ENCODE measurements around the gene NBEA. TPM values are rescaled to one million over a fixed set of nuclear protein-coding genes. Genes with fewer than 3 reads are reported as not detected.
A peak's percentile ranks its signal among the peaks of the same experiment; 100 is the strongest.

NBEA gene
- total RNA-seq, 4 donors from 2014 or later = 1.4 to 14.9 (median 4.1) TPM

DNA sequence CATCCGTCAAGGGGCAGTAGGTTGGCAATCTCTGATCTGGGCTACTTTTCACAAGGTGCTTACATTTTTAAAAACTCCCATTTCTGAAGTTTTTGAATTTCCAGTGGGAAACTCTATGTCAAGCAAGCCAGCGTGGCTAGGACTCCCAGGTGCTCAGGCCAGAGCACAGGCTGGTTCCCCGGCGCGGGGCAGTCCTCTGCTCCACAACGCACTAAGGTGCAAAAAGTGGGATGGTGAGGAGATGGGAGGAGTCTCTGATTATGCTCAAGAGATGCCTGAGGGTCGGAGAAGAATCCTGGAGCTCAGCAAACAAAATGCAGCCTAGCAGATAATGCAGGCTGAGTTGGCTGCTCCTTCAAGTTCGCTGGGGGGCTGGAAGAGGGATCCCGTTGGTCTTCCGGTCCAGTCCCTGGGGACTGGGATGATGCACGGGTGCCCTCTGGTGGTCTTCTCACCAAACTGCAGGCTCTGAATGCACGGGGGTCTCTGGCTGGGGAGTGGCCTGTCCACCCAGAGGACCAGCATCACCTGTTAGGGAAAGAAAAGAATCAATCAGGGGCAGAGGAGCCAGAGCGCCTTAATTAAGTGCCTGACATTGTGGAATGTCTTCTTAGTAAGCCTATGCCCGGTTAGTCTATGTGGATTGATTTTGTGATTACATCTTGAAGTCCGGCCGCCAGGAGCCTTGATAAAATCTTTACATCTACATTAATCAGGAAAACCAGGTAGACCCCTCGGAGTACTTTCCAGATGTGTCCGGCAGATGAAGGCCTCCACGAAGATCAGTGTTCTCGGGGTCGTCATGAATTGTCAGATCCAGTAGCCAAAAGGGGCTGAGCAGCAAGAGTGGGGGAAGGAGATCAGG, 778.9 kb downstream of the NBEA start:
- TF ChIP-seq POLR2A (IDR thresholded peaks at IDR 0.05) = no peak
- TF ChIP-seq, protein P1, sequence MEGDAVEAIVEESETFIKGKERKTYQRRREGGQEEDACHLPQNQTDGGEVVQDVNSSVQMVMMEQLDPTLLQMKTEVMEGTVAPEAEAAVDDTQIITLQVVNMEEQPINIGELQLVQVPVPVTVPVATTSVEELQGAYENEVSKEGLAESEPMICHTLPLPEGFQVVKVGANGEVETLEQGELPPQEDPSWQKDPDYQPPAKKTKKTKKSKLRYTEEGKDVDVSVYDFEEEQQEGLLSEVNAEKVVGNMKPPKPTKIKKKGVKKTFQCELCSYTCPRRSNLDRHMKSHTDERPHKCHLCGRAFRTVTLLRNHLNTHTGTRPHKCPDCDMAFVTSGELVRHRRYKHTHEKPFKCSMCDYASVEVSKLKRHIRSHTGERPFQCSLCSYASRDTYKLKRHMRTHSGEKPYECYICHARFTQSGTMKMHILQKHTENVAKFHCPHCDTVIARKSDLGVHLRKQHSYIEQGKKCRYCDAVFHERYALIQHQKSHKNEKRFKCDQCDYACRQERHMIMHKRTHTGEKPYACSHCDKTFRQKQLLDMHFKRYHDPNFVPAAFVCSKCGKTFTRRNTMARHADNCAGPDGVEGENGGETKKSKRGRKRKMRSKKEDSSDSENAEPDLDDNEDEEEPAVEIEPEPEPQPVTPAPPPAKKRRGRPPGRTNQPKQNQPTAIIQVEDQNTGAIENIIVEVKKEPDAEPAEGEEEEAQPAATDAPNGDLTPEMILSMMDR (IDR thresholded peaks at IDR 0.05) = peak in 5 of 6 experiments; percentile 32 to 60 (median 55)
- Histone ChIP-seq H3K36me3 (no peaks in the 10 kb centered on the region), H3K9me3 (no peaks in the 10 kb centered on the region), H3K27ac (no peak overlapping the region), H3K27me3 (no peaks in the 10 kb centered on the region), H3K4me3 (no peak overlapping the region), H3K4me1 (peaks cover 0 to 4% (median 0%) of the 10 kb centered on the region in 4 donors)
- peak in 2 of 3 donors; percentile 20 to 52 for DNase-seq

Small RNA genes lying within 50 kb of the gene (small RNA-seq; reads per million reads assigned to genes)
- gene RF00017 = 0 reads per million in 2 donors
